ENCODE results near the gene CYP19A1.

The CYP19A1 gene

DNA sequence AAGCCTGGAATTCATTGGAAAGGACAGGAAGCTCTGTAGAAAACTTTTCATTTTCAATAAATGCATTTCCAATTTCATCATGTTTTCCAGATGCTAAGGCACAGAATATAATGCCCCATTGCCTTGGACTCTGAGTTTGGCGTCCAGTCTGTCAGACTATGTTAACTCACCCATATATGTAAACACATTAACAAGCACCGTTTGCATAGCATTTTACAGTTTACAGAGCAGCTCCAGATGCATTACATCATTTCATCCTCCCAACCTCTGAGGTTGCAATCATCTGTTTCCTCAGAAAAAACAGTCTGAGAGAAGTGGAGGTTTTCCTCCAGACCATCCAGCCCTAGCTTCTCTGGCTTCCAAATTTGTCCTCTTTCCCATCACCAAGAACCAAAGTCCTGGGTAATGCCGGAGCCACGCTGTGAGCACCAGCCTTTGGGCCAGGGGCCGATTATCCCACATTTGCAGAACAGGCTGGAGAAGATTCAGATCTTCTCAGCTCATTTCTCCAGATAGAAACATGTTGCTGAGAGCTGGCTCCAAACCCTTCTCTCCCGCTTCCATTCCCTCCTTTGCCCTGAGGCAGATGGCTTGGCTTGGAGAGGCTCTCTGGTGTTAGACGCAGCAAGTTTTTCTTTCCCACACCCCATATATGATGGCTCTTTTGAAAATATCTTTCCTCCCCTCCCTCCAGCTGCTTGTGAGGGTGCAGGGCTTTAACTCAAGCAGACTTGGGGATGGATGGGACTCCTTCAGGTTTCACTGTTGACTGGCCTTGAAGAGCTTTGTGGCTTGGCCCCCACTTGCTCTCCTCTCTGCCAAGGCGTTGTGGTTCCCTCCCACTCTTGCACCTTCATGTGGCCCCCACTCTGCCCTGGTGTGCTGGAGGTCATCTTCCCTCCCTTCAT lies 26.0 kb downstream of the CYP19A1 start:
- H3K9me2 ChIP-seq (replicated peaks; ENCODE audit: control insufficient read depth, low read length), result no peaks in the 10 kb centered on the region
- TF ChIP-seq CTCF (IDR thresholded peaks at IDR 0.05; ENCODE audit: low read depth, low read length, poor library complexity, severe bottlenecking), result no peak
- TF ChIP-seq EZH2phosphoT487 (IDR thresholded peaks at IDR 0.05; ENCODE audit: borderline replicate concordance, low read length), result no peak
- no peaks in the 10 kb centered on the region for H3K79me2 ChIP-seq (ENCODE audit: control insufficient read depth, low read length)
- H4K20me1 ChIP-seq (ENCODE audit: control insufficient read depth, insufficient read depth, low read depth, low read length), result no peaks in the 10 kb centered on the region
- H3K27me3 ChIP-seq (ENCODE audit: control insufficient read depth, low read length), result no peaks in the 10 kb centered on the region
- no peaks in the 10 kb centered on the region for H3K4me1 ChIP-seq (ENCODE audit: control insufficient read depth, low read length)
- H3K4me2 ChIP-seq (ENCODE audit: low read length), result no peak overlapping the region
- H3K4me3 ChIP-seq (ENCODE audit: low read length), result no peak overlapping the region
- H3F3A ChIP-seq (ENCODE audit: control insufficient read depth, insufficient read depth), result no peaks in the 10 kb centered on the region
- H3K9me3 ChIP-seq (ENCODE audit: control insufficient read depth, insufficient read depth, low read length), result no peaks in the 10 kb centered on the region
- no peaks in the 10 kb centered on the region for H3K36me3 ChIP-seq (ENCODE audit: control insufficient read depth, low read length)
- no peak overlapping the region for H3K27ac ChIP-seq (ENCODE audit: low read depth, low read length)

DNA sequence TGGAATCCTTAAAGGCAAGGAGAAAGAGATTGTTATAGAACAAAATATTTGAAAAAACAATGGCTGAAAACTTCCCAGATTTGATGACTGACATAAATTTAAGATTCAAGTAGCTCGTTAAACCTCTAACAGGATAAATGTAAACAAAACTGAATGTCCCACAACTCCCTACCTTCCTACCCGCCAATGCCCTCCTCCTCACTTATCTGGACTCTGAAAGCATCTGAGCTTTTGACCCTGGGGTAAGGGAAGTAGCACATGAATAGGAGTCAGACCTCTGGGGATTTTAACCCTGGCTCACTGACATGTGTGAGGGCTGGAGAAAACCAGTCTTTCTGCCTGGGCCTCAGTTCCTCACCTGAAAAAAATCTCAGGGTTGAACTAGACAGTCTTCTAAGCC lies 26.9 kb downstream of the CYP19A1 start:
- Histone ChIP-seq H4K20me1 (ENCODE audit: control insufficient read depth, insufficient read depth, low read depth, low read length) (no peaks in the 10 kb centered on the region), H3K4me2 (ENCODE audit: low read length) (no peak overlapping the region), H3K9me3 (ENCODE audit: control insufficient read depth, insufficient read depth, low read length) (no peaks in the 10 kb centered on the region), H3K27ac (ENCODE audit: low read depth, low read length) (no peak overlapping the region), H3K4me3 (ENCODE audit: low read length) (no peak overlapping the region), H3F3A (ENCODE audit: control insufficient read depth, insufficient read depth) (no peaks in the 10 kb centered on the region), H3K79me2 (ENCODE audit: control insufficient read depth, low read length) (no peaks in the 10 kb centered on the region), H3K36me3 (ENCODE audit: control insufficient read depth, low read length) (no peaks in the 10 kb centered on the region), H3K4me1 (ENCODE audit: control insufficient read depth, low read length) (no peaks in the 10 kb centered on the region), H3K27me3 (ENCODE audit: control insufficient read depth, low read length) (no peaks in the 10 kb centered on the region), H3K9me2 (replicated peaks; ENCODE audit: control insufficient read depth, low read length) (no peaks in the 10 kb centered on the region)
- TF ChIP-seq EZH2phosphoT487 (IDR thresholded peaks at IDR 0.05; ENCODE audit: borderline replicate concordance, low read length) (no peak), CTCF (IDR thresholded peaks at IDR 0.05; ENCODE audit: low read depth, low read length, poor library complexity, severe bottlenecking) (no peak)

GRCh38 chr15:51310064-51310463 lies 28.3 kb downstream of the CYP19A1 start:
- Histone ChIP-seq H3K4me2 (ENCODE audit: low read length) (no peak overlapping the region), H3K27ac (ENCODE audit: low read depth, low read length) (no peak overlapping the region), H3K27me3 (ENCODE audit: control insufficient read depth, low read length) (no peaks in the 10 kb centered on the region), H3F3A (ENCODE audit: control insufficient read depth, insufficient read depth) (no peaks in the 10 kb centered on the region), H3K9me3 (ENCODE audit: control insufficient read depth, insufficient read depth, low read length) (no peaks in the 10 kb centered on the region), H3K36me3 (ENCODE audit: control insufficient read depth, low read length) (no peaks in the 10 kb centered on the region), H3K4me3 (ENCODE audit: low read length) (no peak overlapping the region), H3K4me1 (ENCODE audit: control insufficient read depth, low read length) (no peaks in the 10 kb centered on the region), H3K79me2 (ENCODE audit: control insufficient read depth, low read length) (no peaks in the 10 kb centered on the region), H4K20me1 (ENCODE audit: control insufficient read depth, insufficient read depth, low read depth, low read length) (no peaks in the 10 kb centered on the region), H3K9me2 (replicated peaks; ENCODE audit: control insufficient read depth, low read length) (no peaks in the 10 kb centered on the region)
- TF ChIP-seq CTCF (IDR thresholded peaks at IDR 0.05; ENCODE audit: low read depth, low read length, poor library complexity, severe bottlenecking), result no peak
- TF ChIP-seq EZH2phosphoT487 (IDR thresholded peaks at IDR 0.05; ENCODE audit: borderline replicate concordance, low read length), result no peak
